SK-N-SH treated with all-trans-retinoic acid at 6 μM for 48 hours (cell line): ENCODE data around the gene UCN.

ENCODE experiments used
- CSDC2 ChIP-seq: fragments of 250-450 bp; sonication (Bioruptor Pico); IDR thresholded peaks from 2 replicates; pipeline ENCODE4 v1.5.0; 2020; ENCODE audit warnings: mild to moderate bottlenecking, moderate library complexity
- SNAI2 ChIP-seq: fragments of 250-450 bp; sonication (Bioruptor Pico); IDR thresholded peaks from 2 replicates; pipeline ENCODE4 v1.5.0; 2020; ENCODE audit warnings: mild to moderate bottlenecking, moderate library complexity
- TCF4 ChIP-seq: fragments of 250-450 bp; sonication (Bioruptor Pico); IDR thresholded peaks from 2 replicates; pipeline ENCODE4 v1.8.0; 2021; ENCODE audit warnings: mild to moderate bottlenecking, moderate library complexity, borderline replicate concordance
- ZNF565 ChIP-seq: fragments of 450-650 bp; formaldehyde crosslinking; conservative IDR thresholded peaks from 2 replicates; pipeline ENCODE4 v1.5.0; 2020; ENCODE audit warnings: low read depth, mild to moderate bottlenecking, moderate library complexity
- ZNF8 ChIP-seq: fragments of 450-650 bp; formaldehyde crosslinking; IDR thresholded peaks from 2 replicates; pipeline ENCODE4 v1.5.0; 2020; ENCODE audit warnings: mild to moderate bottlenecking, moderate library complexity

GRCh38 chr2:27316655-27317412 lies 8.6 kb upstream of the UCN start:
- TF ChIP-seq CSDC2 (no peak), SNAI2 (CRISPR knock-in tag) (no peak), ZNF565 (CRISPR knock-in tag) (no peak), ZNF8 (no peak), TCF4 (CRISPR knock-in tag) (no peak)
